Measurements from ENCODE around the gene RUNX3.

RUNX3 gene

GRCh38 chr1:24946861-24947658 lies 17.0 kb upstream of the RUNX3 start:
- no peak for DNase-seq

- DNase-seq, result no peak
Observed at GRCh38 chr1:24945354-24946326, 15.6 kb upstream of the RUNX3 start.

- DNase-seq, result no peak
Observed at GRCh38 chr1:24944318-24944717, 14.2 kb upstream of the RUNX3 start.

- DNase-seq, result no peak
Observed at GRCh38 chr1:24942789-24943188, 12.7 kb upstream of the RUNX3 start.

- DNase-seq, result no peak
Observed at GRCh38 chr1:24941564-24941963, 11.5 kb upstream of the RUNX3 start.

- no peak for DNase-seq
Observed at GRCh38 chr1:24940231-24940630, 10.2 kb upstream of the RUNX3 start.

GRCh38 chr1:24939675-24940193 lies 9.7 kb upstream of the RUNX3 start:
- DNase-seq, result no peak

GRCh38 chr1:24939040-24939674 lies 9.1 kb upstream of the RUNX3 start:
- no peak for DNase-seq

GRCh38 chr1:24938276-24938675 lies 8.2 kb upstream of the RUNX3 start:
- no peak for DNase-seq

- DNase-seq, result no peak
Observed at GRCh38 chr1:24936684-24937083, 6.6 kb upstream of the RUNX3 start.

GRCh38 chr1:24935615-24936484 lies 5.8 kb upstream of the RUNX3 start:
- no peak for DNase-seq

- no peak for DNase-seq
Observed at GRCh38 chr1:24935196-24935526, 5.1 kb upstream of the RUNX3 start.

- DNase-seq, result no peak
Observed at GRCh38 chr1:24934310-24935195, 4.5 kb upstream of the RUNX3 start.

- no peak for DNase-seq
Observed at GRCh38 chr1:24933468-24933867, 3.4 kb upstream of the RUNX3 start.

GRCh38 chr1:24932725-24933294 lies 2.7 kb upstream of the RUNX3 start:
- DNase-seq, result no peak

GRCh38 chr1:24932284-24932683 lies 2.2 kb upstream of the RUNX3 start:
- DNase-seq, result peak; percentile 59

GRCh38 chr1:24931468-24932231 lies 1.6 kb upstream of the RUNX3 start:
- no peak for DNase-seq

- no peak for DNase-seq
Observed at GRCh38 chr1:24931146-24931467, 1.0 kb upstream of the RUNX3 start.

GRCh38 chr1:24929398-24930259 lies 447 bp downstream of the RUNX3 start:
- no peak for DNase-seq

Measured in OCI-M1 (cell line).